Measurements from ENCODE around the gene RYR3. TPM values are rescaled to one million over a fixed set of nuclear protein-coding genes. Genes with fewer than 3 reads are reported as not detected.

RYR3 gene
- total and polyA plus RNA-seq, 2 donors: 1.4 to 10.4 TPM

DNA sequence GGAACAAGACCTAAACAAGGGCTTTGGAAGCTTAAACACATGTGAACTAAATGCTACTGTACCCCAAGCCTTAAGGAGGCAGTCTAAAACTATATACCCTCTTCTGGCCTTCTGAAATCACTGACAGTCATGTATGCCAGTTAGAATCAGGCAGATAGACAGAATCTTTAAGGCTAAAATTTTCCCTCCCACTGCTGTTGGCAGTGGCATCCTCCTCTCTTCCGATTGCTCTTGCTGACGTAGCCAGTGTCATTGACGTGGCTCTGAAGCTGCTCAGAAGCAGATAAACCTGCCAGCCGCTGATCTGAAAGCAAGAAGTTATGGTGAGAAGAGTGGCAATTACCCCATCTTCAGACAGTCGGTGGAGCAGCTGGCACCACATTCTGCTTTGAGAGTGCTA is 3.3 kb downstream of the RYR3 start:
- Histone ChIP-seq H3K4me1 (ENCODE audit: control insufficient read depth in 2 of 2, insufficient read depth in 2 of 2, low read length in 2 of 2) (no peaks in the 10 kb centered on the region), H3K36me3 (ENCODE audit: control insufficient read depth in 2 of 2, insufficient read depth in 2 of 2, low read length in 1 of 2) (no peaks in the 10 kb centered on the region), H3K9me3 (ENCODE audit: control insufficient read depth in 2 of 2, insufficient read depth in 1 of 2, low read length in 1 of 2) (peaks cover 0 to 6% of the 10 kb centered on the region in 2 donors), H3K4me3 (ENCODE audit: low read length in 2 of 2) (no peak overlapping the region), H3K27ac (ENCODE audit: low read depth in 1 of 2, low read length in 1 of 2) (no peak overlapping the region), H3K27me3 (ENCODE audit: control insufficient read depth in 2 of 2, insufficient read depth in 1 of 2, low read length in 1 of 2) (peaks cover 37 to 62% of the 10 kb centered on the region in 2 donors)
- no peak for DNase-seq (ENCODE audit: low read depth in 6 of 9, low spot score in 9 of 9)
- WGBS: 94% methylated on average over 5 of the region's 5 CpGs

DNA sequence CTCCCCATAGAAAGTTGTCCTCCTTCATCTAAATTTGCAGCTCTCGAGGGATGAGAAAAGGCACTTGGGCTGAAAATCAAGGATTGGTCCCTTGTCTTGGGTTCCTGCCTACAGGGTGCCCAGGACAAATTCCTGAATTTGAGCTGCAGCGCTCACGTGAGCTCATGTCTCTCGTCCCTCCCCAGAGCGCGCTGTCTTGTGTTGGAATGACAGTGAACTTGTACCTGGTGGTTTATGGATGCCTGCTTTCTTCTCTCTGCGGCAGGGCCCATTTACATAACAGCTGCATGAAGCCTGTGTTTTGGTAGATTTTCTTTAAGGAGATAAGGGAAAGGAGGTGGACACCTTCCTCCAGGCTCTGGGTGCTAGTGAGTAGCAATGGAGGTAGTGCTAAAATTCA is 4.3 kb downstream of the RYR3 start:
- Histone ChIP-seq H3K4me3 (ENCODE audit: low read length in 2 of 2) (no peak overlapping the region), H3K27ac (ENCODE audit: low read depth in 1 of 2, low read length in 1 of 2) (no peak overlapping the region), H3K4me1 (ENCODE audit: control insufficient read depth in 2 of 2, insufficient read depth in 2 of 2, low read length in 2 of 2) (no peaks in the 10 kb centered on the region), H3K9me3 (ENCODE audit: control insufficient read depth in 2 of 2, insufficient read depth in 1 of 2, low read length in 1 of 2) (peaks cover 0 to 6% of the 10 kb centered on the region in 2 donors), H3K36me3 (ENCODE audit: control insufficient read depth in 2 of 2, insufficient read depth in 2 of 2, low read length in 1 of 2) (no peaks in the 10 kb centered on the region), H3K27me3 (ENCODE audit: control insufficient read depth in 2 of 2, insufficient read depth in 1 of 2, low read length in 1 of 2) (peaks cover 33 to 52% of the 10 kb centered on the region in 2 donors)
- WGBS: 96% methylated on average over 7 of the region's 7 CpGs
- no peak for DNase-seq (ENCODE audit: low read depth in 6 of 9, low spot score in 9 of 9)

DNA sequence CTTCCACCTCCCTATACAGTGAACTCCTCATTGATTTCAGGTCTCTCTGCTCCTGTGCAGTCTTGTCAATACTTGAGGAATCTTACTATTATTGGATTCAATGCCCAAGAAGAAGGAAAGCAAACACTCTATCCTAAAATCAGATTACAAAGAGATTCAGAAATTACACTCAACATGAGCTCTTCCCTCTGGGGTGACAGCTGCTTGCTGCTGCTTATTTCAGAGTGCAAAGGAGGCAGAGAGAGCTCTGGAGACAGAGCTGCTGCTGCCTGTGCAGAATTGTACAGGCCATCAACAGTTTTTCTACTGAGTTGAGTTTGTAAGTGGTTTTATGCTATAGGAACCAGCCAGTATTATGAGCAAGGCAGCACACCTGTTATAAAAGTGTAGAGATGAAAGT is 7.1 kb downstream of the RYR3 start:
- DNase-seq (ENCODE audit: low read depth in 6 of 9, low spot score in 9 of 9): no peak
- Histone ChIP-seq H3K4me1 (ENCODE audit: control insufficient read depth in 2 of 2, insufficient read depth in 2 of 2, low read length in 2 of 2) (peaks cover 0 to 1% of the 10 kb centered on the region in 2 donors), H3K27me3 (ENCODE audit: control insufficient read depth in 2 of 2, insufficient read depth in 1 of 2, low read length in 1 of 2) (peaks cover 8 to 23% of the 10 kb centered on the region in 2 donors), H3K9me3 (ENCODE audit: control insufficient read depth in 2 of 2, insufficient read depth in 1 of 2, low read length in 1 of 2) (no peaks in the 10 kb centered on the region), H3K27ac (ENCODE audit: low read depth in 1 of 2, low read length in 1 of 2) (no peak overlapping the region), H3K4me3 (ENCODE audit: low read length in 2 of 2) (no peak overlapping the region), H3K36me3 (ENCODE audit: control insufficient read depth in 2 of 2, insufficient read depth in 2 of 2, low read length in 1 of 2) (no peaks in the 10 kb centered on the region)

DNA sequence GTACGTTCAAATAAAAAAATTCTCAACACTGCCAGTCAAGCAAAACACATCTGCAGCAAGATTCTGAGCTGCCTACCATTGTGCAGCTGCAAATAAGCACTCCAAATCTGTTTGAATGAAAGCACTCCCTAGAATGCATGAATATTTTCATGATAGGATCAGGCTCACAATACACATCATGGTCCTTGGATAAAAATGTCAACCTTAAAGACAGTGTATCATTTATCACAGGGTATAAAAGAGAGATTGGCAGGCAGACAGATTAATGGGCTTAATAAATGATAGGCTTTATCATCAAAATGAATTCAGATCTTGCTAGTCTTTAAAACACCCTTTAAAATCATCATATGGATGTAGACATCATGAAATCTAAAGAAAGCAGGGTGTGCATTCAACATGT is 9.2 kb downstream of the RYR3 start:
- Histone ChIP-seq H3K4me1 (ENCODE audit: control insufficient read depth in 2 of 2, insufficient read depth in 2 of 2, low read length in 2 of 2) (peaks cover 8 to 12% of the 10 kb centered on the region in 2 donors), H3K27me3 (ENCODE audit: control insufficient read depth in 2 of 2, insufficient read depth in 1 of 2, low read length in 1 of 2) (peaks cover 0 to 8% of the 10 kb centered on the region in 2 donors), H3K4me3 (ENCODE audit: low read length in 2 of 2) (no peak overlapping the region), H3K27ac (ENCODE audit: low read depth in 1 of 2, low read length in 1 of 2) (no peak overlapping the region), H3K36me3 (ENCODE audit: control insufficient read depth in 2 of 2, insufficient read depth in 2 of 2, low read length in 1 of 2) (no peaks in the 10 kb centered on the region), H3K9me3 (ENCODE audit: control insufficient read depth in 2 of 2, insufficient read depth in 1 of 2, low read length in 1 of 2) (no peaks in the 10 kb centered on the region)
- 93% methylated on average over 1 of the region's 1 CpG for WGBS
- DNase-seq (ENCODE audit: low read depth in 6 of 9, low spot score in 9 of 9): no peak

DNA sequence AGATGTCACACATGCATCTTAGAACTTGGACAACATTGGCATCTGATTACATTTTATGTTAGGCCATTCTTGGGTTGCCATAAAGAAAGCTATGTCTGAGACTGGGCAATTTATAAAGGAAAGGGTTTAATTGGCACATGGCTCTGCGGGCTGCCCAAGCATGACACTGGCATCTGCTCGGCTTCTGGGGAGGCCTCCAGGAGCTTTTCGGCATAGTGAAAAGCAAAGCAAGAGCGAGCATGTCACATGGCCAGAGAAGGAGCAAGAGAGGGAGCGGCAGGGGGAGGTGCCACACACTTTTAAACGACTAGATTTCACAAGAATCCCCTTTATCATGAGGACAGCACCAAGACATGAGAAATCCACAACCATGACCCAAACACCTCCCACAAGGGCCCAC is 11.3 kb downstream of the RYR3 start:
- Histone ChIP-seq H3K4me1 (ENCODE audit: control insufficient read depth in 2 of 2, insufficient read depth in 2 of 2, low read length in 2 of 2) (peaks cover 8 to 12% of the 10 kb centered on the region in 2 donors), H3K36me3 (ENCODE audit: control insufficient read depth in 2 of 2, insufficient read depth in 2 of 2, low read length in 1 of 2) (no peaks in the 10 kb centered on the region), H3K27ac (ENCODE audit: low read depth in 1 of 2, low read length in 1 of 2) (no peak overlapping the region), H3K9me3 (ENCODE audit: control insufficient read depth in 2 of 2, insufficient read depth in 1 of 2, low read length in 1 of 2) (no peaks in the 10 kb centered on the region), H3K4me3 (ENCODE audit: low read length in 2 of 2) (no peak overlapping the region), H3K27me3 (ENCODE audit: control insufficient read depth in 2 of 2, insufficient read depth in 1 of 2, low read length in 1 of 2) (no peaks in the 10 kb centered on the region)
- WGBS: 94% methylated on average over 6 of the region's 6 CpGs
- DNase-seq (ENCODE audit: low read depth in 6 of 9, low spot score in 9 of 9): no peak

DNA sequence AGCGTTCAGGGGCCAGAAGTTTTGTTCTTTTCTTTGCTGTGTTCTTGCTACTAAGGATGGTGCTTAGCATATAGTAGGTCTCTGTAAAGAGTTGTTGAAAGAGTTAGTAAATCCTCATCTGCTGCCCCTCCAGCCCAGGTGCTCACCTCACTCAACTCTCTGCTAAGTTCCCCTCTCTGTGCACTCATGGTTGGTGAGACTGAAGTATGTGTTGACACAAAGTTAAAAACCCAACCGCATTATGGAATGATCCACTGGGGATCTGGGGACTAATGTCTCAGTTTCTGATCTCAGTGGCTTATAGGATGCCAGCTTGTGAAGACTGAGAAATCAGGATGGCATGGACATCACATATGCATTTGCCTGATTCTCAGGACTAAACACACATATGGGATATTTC is 13.8 kb downstream of the RYR3 start:
- Histone ChIP-seq H3K4me3 (ENCODE audit: low read length in 2 of 2) (no peak overlapping the region), H3K27ac (ENCODE audit: low read depth in 1 of 2, low read length in 1 of 2) (no peak overlapping the region), H3K27me3 (ENCODE audit: control insufficient read depth in 2 of 2, insufficient read depth in 1 of 2, low read length in 1 of 2) (no peaks in the 10 kb centered on the region), H3K36me3 (ENCODE audit: control insufficient read depth in 2 of 2, insufficient read depth in 2 of 2, low read length in 1 of 2) (no peaks in the 10 kb centered on the region), H3K9me3 (ENCODE audit: control insufficient read depth in 2 of 2, insufficient read depth in 1 of 2, low read length in 1 of 2) (no peaks in the 10 kb centered on the region), H3K4me1 (ENCODE audit: control insufficient read depth in 2 of 2, insufficient read depth in 2 of 2, low read length in 2 of 2) (peaks cover 8 to 12% of the 10 kb centered on the region in 2 donors)
- WGBS: 95% methylated on average over 2 of the region's 2 CpGs
- DNase-seq (ENCODE audit: low read depth in 6 of 9, low spot score in 9 of 9): no peak

DNA sequence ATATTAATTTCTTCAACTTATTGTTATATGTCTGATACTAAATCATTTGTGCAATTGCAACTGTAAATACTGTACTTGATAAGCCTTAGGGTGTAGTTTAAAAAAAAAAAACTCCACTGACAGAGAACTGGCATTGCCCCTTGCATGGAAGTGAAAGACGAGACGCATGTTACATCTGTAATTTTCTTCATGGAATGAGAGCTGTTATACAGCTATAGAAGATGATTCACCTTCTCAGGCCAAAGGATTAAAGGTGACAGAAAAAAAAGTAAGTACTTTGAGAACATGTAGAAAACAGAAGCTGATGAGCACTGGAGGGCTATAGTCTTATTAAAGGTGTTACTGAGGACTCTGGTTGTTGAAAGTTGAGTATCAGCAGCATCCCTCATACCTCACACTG is 16.1 kb downstream of the RYR3 start:
- Histone ChIP-seq H3K27ac (ENCODE audit: low read depth in 1 of 2, low read length in 1 of 2) (no peak overlapping the region), H3K9me3 (ENCODE audit: control insufficient read depth in 2 of 2, insufficient read depth in 1 of 2, low read length in 1 of 2) (no peaks in the 10 kb centered on the region), H3K4me1 (ENCODE audit: control insufficient read depth in 2 of 2, insufficient read depth in 2 of 2, low read length in 2 of 2) (peaks cover 8 to 12% of the 10 kb centered on the region in 2 donors), H3K4me3 (ENCODE audit: low read length in 2 of 2) (no peak overlapping the region), H3K27me3 (ENCODE audit: control insufficient read depth in 2 of 2, insufficient read depth in 1 of 2, low read length in 1 of 2) (no peaks in the 10 kb centered on the region), H3K36me3 (ENCODE audit: control insufficient read depth in 2 of 2, insufficient read depth in 2 of 2, low read length in 1 of 2) (no peaks in the 10 kb centered on the region)
- no peak for DNase-seq (ENCODE audit: low read depth in 6 of 9, low spot score in 9 of 9)
- 96% methylated on average over 2 of the region's 2 CpGs for WGBS

DNA sequence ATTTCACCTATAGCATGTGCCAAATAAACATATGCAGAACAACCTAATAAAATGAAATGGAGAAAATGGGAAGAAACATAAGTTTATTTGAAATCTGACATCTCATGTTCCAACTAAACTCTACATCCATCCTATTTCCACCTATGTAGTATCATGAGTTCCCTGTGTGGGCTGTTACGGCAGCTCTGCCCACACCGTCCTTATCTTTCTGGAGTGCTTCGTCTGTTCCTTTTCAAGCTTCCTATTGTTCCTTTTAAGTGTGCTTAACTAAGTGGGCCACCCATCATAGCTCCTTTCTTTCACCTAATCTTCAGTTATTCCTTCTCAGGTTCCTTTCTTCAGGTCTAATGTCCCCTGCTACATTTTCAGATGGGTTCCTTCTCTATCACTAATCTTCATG is 17.3 kb downstream of the RYR3 start:
- Histone ChIP-seq H3K27ac (ENCODE audit: low read depth in 1 of 2, low read length in 1 of 2) (no peak overlapping the region), H3K4me1 (ENCODE audit: control insufficient read depth in 2 of 2, insufficient read depth in 2 of 2, low read length in 2 of 2) (peaks cover 8 to 9% of the 10 kb centered on the region in 2 donors), H3K4me3 (ENCODE audit: low read length in 2 of 2) (no peak overlapping the region), H3K36me3 (ENCODE audit: control insufficient read depth in 2 of 2, insufficient read depth in 2 of 2, low read length in 1 of 2) (no peaks in the 10 kb centered on the region), H3K9me3 (ENCODE audit: control insufficient read depth in 2 of 2, insufficient read depth in 1 of 2, low read length in 1 of 2) (no peaks in the 10 kb centered on the region), H3K27me3 (ENCODE audit: control insufficient read depth in 2 of 2, insufficient read depth in 1 of 2, low read length in 1 of 2) (no peaks in the 10 kb centered on the region)
- WGBS: 89% methylated on average over 3 of the region's 3 CpGs
- DNase-seq (ENCODE audit: low read depth in 6 of 9, low spot score in 9 of 9): no peak

DNA sequence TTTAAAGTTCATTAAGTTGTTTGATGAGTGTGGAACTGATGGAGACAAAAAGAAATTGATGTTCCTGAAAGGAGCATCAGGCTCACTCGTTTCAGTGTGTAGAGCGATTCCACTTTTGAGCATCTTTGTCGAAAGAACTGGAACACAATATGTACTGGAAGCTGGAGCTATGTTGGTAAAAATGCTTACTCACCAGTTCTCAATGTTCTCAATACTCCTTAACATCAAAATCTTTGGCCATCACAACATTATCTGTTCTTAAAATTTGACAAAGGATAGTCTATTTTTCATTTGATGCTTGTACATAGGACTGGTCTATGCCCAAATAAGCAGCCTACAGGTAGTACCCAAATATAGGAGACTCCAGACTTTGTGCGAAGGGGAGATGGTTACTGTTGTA is 18.7 kb downstream of the RYR3 start:
- WGBS: 94% methylated on average over 4 of the region's 4 CpGs
- Histone ChIP-seq H3K4me3 (ENCODE audit: low read length in 2 of 2) (no peak overlapping the region), H3K9me3 (ENCODE audit: control insufficient read depth in 2 of 2, insufficient read depth in 1 of 2, low read length in 1 of 2) (no peaks in the 10 kb centered on the region), H3K4me1 (ENCODE audit: control insufficient read depth in 2 of 2, insufficient read depth in 2 of 2, low read length in 2 of 2) (no peaks in the 10 kb centered on the region), H3K36me3 (ENCODE audit: control insufficient read depth in 2 of 2, insufficient read depth in 2 of 2, low read length in 1 of 2) (no peaks in the 10 kb centered on the region), H3K27me3 (ENCODE audit: control insufficient read depth in 2 of 2, insufficient read depth in 1 of 2, low read length in 1 of 2) (no peaks in the 10 kb centered on the region), H3K27ac (ENCODE audit: low read depth in 1 of 2, low read length in 1 of 2) (no peak overlapping the region)
- DNase-seq (ENCODE audit: low read depth in 6 of 9, low spot score in 9 of 9): no peak

DNA sequence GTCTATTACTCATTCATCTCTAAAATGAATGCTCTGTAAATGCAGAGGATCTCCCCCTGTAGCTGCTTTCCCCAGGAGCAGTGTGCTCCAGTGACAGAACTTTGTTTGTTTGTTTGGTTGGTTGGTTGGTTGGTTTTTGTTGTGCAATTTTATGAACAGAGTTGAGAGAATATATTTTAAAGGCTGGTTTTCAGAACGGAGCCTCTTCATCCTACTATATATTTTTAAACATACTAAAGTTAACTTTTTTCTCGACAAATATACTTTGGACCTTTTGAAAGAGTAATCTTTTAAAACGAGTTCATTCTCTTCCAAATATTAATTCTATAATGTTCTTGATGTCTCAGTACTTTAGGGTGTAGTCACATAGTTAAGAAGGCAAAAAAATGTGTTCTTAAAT is 20.2 kb downstream of the RYR3 start:
- Histone ChIP-seq H3K4me1 (ENCODE audit: control insufficient read depth in 2 of 2, insufficient read depth in 2 of 2, low read length in 2 of 2) (no peaks in the 10 kb centered on the region), H3K27me3 (ENCODE audit: control insufficient read depth in 2 of 2, insufficient read depth in 1 of 2, low read length in 1 of 2) (no peaks in the 10 kb centered on the region), H3K9me3 (ENCODE audit: control insufficient read depth in 2 of 2, insufficient read depth in 1 of 2, low read length in 1 of 2) (no peaks in the 10 kb centered on the region), H3K27ac (ENCODE audit: low read depth in 1 of 2, low read length in 1 of 2) (no peak overlapping the region), H3K4me3 (ENCODE audit: low read length in 2 of 2) (no peak overlapping the region), H3K36me3 (ENCODE audit: control insufficient read depth in 2 of 2, insufficient read depth in 2 of 2, low read length in 1 of 2) (no peaks in the 10 kb centered on the region)
- DNase-seq (ENCODE audit: low read depth in 6 of 9, low spot score in 9 of 9): no peak
- WGBS: 90% methylated on average over 3 of the region's 3 CpGs
